WI38 (cell line): ENCODE measurements around the gene C12orf75.
"Not testable (repeated sequence)": the region's sequence is repeated elsewhere in the genome, so short reads cannot be mapped to it uniquely, and the experiment has no call there.

Experiments used
- H3K4me3 ChIP-seq: 2 replicates; pipeline ENCODE4 v1.5.1; 2011; ENCODE audit warnings: low read depth, mild to moderate bottlenecking, control low read depth, low read length
- CTCF ChIP-seq: IDR thresholded peaks from 2 replicates; pipeline ENCODE4 v1.5.1; 2012; ENCODE audit warnings: low read depth, mild to moderate bottlenecking, control low read depth, low read length

Gene C12orf75

GRCh38 chr12:105296116-105297089, 34.1 kb upstream of the C12orf75 start:
- no peak for TF ChIP-seq CTCF
- no peak overlapping the region for H3K4me3 ChIP-seq

- no peak for TF ChIP-seq CTCF
Measured at GRCh38 chr12:105300883-105301282, 29.6 kb upstream of the C12orf75 start.

GRCh38 chr12:105301696-105302095, 28.8 kb upstream of the C12orf75 start:
- TF ChIP-seq CTCF = no peak
- H3K4me3 ChIP-seq = no peak overlapping the region

More at GRCh38 chr12:105300883-105301282, 29.6 kb upstream of the C12orf75 start:
- no peak overlapping the region for H3K4me3 ChIP-seq

GRCh38 chr12:105302986-105303385, 27.5 kb upstream of the C12orf75 start:
- H3K4me3 ChIP-seq = not testable (repeated sequence)

- H3K4me3 ChIP-seq = not testable (repeated sequence)
Measured at GRCh38 chr12:105304626-105305025, 25.9 kb upstream of the C12orf75 start.

GRCh38 chr12:105307601-105308314, 22.7 kb upstream of the C12orf75 start:
- not testable (repeated sequence) for H3K4me3 ChIP-seq

- not testable (repeated sequence) for H3K4me3 ChIP-seq
Measured at GRCh38 chr12:105308839-105309238, 21.7 kb upstream of the C12orf75 start.

GRCh38 chr12:105309384-105309783, 21.1 kb upstream of the C12orf75 start:
- H3K4me3 ChIP-seq = not testable (repeated sequence)

- not testable (repeated sequence) for H3K4me3 ChIP-seq
Measured at GRCh38 chr12:105310476-105311085, 19.9 kb upstream of the C12orf75 start.

GRCh38 chr12:105311936-105312335, 18.6 kb upstream of the C12orf75 start:
- H3K4me3 ChIP-seq = not testable (repeated sequence)

- not testable (repeated sequence) for H3K4me3 ChIP-seq
Measured at GRCh38 chr12:105313755-105314154, 16.7 kb upstream of the C12orf75 start.
